Measurements from ENCODE around the gene LYL1.

The LYL1 gene

DNA sequence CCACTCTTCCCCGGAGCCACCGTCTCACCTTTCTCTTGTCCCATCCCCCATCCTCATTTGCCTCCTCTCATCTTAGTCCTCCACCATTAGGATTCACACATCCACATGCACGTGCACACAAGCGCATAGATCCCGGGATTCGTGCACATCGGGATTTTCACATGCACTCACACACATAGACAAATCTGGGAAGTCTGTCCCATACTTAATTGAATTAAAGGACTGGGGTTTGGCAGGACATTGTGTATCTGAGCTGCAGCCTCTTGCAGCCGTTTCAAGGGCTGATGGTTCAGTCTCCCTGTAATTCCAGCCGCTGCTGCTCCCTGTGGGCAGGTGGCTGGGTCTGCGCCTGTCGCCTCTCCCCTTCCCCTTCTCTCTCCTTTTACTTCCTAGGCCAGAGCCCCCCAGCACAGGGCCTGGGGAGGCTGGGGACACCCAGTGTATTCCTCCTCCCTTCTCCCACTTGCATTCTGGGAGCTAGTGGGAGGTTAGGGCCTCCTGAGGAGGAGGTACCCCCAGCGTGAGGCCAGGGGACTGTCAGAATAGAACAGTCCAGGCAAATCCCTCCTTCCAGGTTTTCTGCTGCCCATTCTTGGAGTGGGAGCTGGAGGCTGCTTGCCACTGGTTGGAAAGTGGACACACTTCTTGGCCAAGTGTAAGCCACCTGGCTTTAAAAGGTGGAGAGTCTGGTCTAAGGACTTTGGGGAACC lies 43.6 kb downstream of the LYL1 start:
- DNase-seq (ENCODE audit: extremely low read depth in 1 of 2, low read depth in 1 of 2): no peak

DNA sequence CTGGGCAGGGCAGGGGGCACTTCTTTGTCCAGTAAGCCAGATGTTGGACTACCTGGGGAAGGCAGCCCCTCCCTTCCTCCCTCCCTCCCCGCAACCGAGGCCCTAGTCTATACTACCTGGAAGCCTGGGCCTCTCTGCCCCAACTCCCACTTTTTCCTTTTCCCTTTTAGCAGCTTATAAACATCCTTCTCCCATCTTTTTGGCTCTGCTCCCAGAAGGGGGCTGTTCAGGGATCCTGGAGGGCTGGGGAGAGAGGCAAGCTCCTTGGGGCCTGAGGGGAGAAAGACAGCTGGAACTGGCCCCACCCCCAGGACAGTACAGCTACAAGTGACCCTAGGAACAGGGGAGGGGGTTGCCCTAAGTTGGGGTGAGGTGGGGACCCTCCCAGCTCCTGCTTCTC lies 44.9 kb downstream of the LYL1 start:
- DNase-seq (ENCODE audit: extremely low read depth in 1 of 2, low read depth in 1 of 2): no peak

- no peak for DNase-seq (ENCODE audit: extremely low read depth in 1 of 2, low read depth in 1 of 2)
Measured at GRCh38 chr19:13057147-13057572, 45.5 kb downstream of the LYL1 start.

GRCh38 chr19:13056052-13056660 lies 46.5 kb downstream of the LYL1 start:
- no peak for DNase-seq (ENCODE audit: extremely low read depth in 1 of 2, low read depth in 1 of 2)

DNA sequence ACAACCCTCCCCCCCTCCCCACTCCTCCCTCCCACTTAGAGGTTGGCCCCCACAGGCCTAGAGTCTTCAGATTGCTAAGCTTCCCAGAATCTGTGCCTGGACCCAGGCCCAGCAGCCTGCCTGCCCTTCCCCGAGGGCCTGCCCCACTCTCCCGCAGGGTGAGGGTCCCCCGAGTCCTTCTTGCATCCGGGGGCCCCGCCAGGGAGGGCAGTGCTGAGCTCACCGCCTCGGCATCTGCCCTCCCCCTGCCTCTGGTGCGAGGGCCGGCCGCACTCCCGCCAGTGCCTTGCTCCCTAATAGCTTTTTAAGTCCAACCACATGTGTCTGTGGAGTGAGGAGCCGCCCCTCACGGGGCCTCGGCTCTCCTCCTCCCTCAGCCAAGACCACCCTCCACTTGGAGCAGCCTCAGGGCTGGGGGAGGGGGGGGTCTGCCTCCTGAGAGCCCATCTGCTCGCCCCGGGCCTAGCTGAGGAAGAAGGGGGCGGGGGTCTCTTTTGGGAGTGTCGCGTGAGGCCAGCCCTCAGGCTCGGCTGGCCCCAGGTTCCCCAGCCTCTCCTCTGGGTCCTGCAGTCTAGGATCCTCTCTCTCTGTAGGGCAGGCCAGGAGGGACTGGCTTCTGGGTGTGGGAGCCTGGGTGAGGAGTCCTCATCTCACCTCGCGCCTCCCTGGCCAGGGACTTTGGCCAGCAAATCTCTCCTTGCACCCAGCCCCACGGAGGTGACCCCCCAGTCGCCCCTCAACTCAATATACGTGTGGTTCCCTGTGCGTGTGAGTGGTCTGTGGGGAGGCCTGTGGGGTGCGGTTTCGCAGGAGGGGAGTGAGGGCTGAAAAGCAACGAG lies 47.2 kb downstream of the LYL1 start:
- no peak for DNase-seq (ENCODE audit: extremely low read depth in 1 of 2, low read depth in 1 of 2)

GRCh38 chr19:13054626-13055212 lies 47.9 kb downstream of the LYL1 start:
- no peak for DNase-seq (ENCODE audit: extremely low read depth in 1 of 2, low read depth in 1 of 2)

DNA sequence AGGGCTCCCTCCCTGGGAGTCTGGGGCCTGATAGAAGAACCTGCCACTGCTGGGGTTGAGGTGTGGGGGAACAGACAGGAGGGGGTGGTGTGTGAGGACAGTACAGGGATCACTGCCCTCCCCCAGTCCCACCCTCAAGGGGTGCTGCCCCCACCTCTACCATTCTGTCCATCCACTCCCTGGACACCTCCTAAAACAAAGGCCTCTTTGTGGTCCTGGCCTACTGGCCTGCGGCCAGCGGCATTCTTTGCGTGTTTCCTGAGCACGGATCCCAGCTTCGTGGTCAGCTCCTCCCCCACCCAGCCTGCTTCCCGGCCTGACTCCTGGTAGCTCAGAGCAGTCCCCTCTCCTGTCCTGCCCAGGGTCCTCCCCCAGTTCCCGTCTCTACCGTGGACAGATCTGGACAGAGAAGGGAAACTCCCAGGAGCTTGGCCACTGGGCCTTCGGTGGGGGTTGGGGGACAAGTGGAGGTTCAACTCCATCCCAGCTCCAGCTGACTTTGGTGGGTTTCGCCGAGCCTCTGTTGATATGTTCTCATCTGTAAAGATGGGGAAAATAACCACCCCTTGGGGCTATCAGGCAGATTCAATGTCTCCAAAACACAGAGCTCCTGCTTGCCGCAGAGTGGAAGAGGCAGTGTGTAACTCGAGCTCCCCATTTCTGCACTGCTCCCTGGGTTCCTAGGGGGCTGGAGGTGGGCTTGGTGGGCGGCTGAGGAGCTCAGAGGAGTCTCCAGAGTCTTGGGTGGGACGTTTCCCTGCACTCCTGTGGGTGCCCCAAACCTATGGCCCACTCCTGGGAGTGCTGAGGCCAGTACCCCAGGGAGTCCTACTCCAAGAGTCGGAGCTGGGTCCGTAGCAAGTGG lies 48.7 kb downstream of the LYL1 start:
- DNase-seq (ENCODE audit: extremely low read depth in 1 of 2, low read depth in 1 of 2): no peak

GRCh38 chr19:13053238-13053637 lies 49.4 kb downstream of the LYL1 start:
- no peak for DNase-seq (ENCODE audit: extremely low read depth in 1 of 2, low read depth in 1 of 2)

GRCh38 chr19:13052447-13053175 lies 50.0 kb downstream of the LYL1 start:
- no peak for DNase-seq (ENCODE audit: extremely low read depth in 1 of 2, low read depth in 1 of 2)

- DNase-seq (ENCODE audit: extremely low read depth in 1 of 2, low read depth in 1 of 2): no peak
Measured at GRCh38 chr19:13051557-13052165, 51.0 kb downstream of the LYL1 start.

DNA sequence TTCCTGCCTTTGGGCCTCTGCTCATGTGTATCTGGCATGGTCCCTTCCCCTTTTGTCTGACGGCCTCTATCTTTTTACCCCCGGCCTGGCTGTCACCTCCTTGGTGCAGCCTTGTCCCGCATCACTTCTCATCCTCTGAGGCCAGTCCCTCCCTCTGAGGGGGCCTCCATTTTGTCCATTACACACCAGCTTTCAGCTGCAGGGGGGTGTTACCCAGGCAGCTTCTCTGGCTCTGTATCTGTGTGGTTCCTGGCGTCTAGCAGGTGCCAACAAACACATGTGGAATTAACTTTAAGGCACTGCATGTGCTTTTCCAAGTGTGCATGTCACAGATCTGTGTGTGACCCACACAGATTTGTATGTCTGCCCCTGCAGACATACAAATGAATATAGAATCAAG lies 52.4 kb downstream of the LYL1 start:
- no peak for DNase-seq (ENCODE audit: extremely low read depth in 1 of 2, low read depth in 1 of 2)

Measured in stimulated activated CD8-positive, alpha-beta memory T cell treated with anti-CD3 and anti-CD28 coated beads, Interleukin-7, amount 100 ng/mL, for 48 hours (primary cell).